GM19397 (cell line): Measurements from ENCODE around the gene MEIS2.
A peak's percentile ranks its signal among the peaks of the same experiment; 100 is the strongest.

Experiments
- ATAC-seq: cut with Tn5 transposase; IDR thresholded peaks from one replicate; pipeline ENCODE4 v1.9.1; 2021; ENCODE audit warnings: mild to moderate bottlenecking, moderate library complexity; ENCODE audit not compliant: unreplicated experiment

The MEIS2 gene

GRCh38 chr15:37112971-37113670 is 12.8 kb upstream of the MEIS2 start:
- ATAC-seq = no peak

- no peak for ATAC-seq
Observed at GRCh38 chr15:37112171-37112570, 11.8 kb upstream of the MEIS2 start.

GRCh38 chr15:37111427-37111717 is 11.0 kb upstream of the MEIS2 start:
- ATAC-seq = no peak

- no peak for ATAC-seq
Observed at GRCh38 chr15:37109872-37110572, 9.7 kb upstream of the MEIS2 start.

- ATAC-seq = no peak
Observed at GRCh38 chr15:37109168-37109871, 9.0 kb upstream of the MEIS2 start.

- ATAC-seq = no peak
Observed at GRCh38 chr15:37108381-37109167, 8.2 kb upstream of the MEIS2 start.

- no peak for ATAC-seq
Observed at GRCh38 chr15:37107744-37108380, 7.5 kb upstream of the MEIS2 start.

- no peak for ATAC-seq
Observed at GRCh38 chr15:37107071-37107743, 6.9 kb upstream of the MEIS2 start.

GRCh38 chr15:37106490-37107001 is 6.2 kb upstream of the MEIS2 start:
- no peak for ATAC-seq

- ATAC-seq = no peak
Observed at GRCh38 chr15:37105889-37106288, 5.5 kb upstream of the MEIS2 start.

- no peak for ATAC-seq
Observed at GRCh38 chr15:37105029-37105428, 4.7 kb upstream of the MEIS2 start.

- no peak for ATAC-seq
Observed at GRCh38 chr15:37104424-37104981, 4.2 kb upstream of the MEIS2 start.

- ATAC-seq = no peak
Observed at GRCh38 chr15:37103475-37104423, 3.4 kb upstream of the MEIS2 start.

- ATAC-seq = no peak
Observed at GRCh38 chr15:37103163-37103435, 2.8 kb upstream of the MEIS2 start.

- no peak for ATAC-seq
Observed at GRCh38 chr15:37102305-37103162, 2.2 kb upstream of the MEIS2 start.

GRCh38 chr15:37101980-37102304 is 1.6 kb upstream of the MEIS2 start:
- ATAC-seq = no peak

GRCh38 chr15:37100966-37101215 is 542 bp upstream of the MEIS2 start:
- ATAC-seq = peak; percentile 3

GRCh38 chr15:37099319-37100108 is 835 bp downstream of the MEIS2 start:
- ATAC-seq = no peak
